ENCODE data around the gene RAPGEF5. TPM values are rescaled to one million over a fixed set of nuclear protein-coding genes. Genes with fewer than 3 reads are reported as not detected.

RAPGEF5 gene
- total and polyA plus RNA-seq, 9 donors: 6.4 to 22.5 (median 10.4) TPM

DNA sequence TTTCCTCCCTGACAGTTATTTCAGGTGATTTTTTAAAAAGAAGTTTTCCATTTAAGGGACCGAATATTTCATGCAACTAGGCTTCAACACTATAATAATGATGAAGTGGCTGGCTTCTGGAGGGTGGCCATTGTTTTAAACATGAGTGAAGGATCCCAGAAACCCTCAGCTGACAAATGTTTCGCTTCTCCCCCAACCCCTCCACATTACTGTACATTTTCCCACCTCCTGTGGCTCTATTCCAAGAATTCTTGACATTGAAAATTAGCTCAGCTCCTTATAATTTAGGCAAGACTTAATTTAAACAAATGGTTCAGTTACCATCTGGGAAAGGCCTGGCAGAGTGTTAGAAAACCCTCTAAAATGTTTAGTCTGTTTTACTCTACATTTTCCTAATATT lies 281.4 kb downstream of the RAPGEF5 start:
- no peak overlapping the region for H3K27ac ChIP-seq
- DNase-seq: no peak
- H3K4me3 ChIP-seq: no peak overlapping the region
- H3K9me3 ChIP-seq: peaks cover 0 to 3% of the 10 kb centered on the region in 2 donors
- intact Hi-C loops (cut with DNase I): no loop called here
- WGBS, 3 donors: 53 to 66% (median 60%) methylated on average over 2 of the region's 2 CpGs
- no peaks in the 10 kb centered on the region for H3K36me3 ChIP-seq
- H3K4me1 ChIP-seq (ENCODE audit: insufficient read depth): no peaks in the 10 kb centered on the region
- TF ChIP-seq POLR2A (IDR thresholded peaks at IDR 0.05): no peak
- TF ChIP-seq, protein P1, sequence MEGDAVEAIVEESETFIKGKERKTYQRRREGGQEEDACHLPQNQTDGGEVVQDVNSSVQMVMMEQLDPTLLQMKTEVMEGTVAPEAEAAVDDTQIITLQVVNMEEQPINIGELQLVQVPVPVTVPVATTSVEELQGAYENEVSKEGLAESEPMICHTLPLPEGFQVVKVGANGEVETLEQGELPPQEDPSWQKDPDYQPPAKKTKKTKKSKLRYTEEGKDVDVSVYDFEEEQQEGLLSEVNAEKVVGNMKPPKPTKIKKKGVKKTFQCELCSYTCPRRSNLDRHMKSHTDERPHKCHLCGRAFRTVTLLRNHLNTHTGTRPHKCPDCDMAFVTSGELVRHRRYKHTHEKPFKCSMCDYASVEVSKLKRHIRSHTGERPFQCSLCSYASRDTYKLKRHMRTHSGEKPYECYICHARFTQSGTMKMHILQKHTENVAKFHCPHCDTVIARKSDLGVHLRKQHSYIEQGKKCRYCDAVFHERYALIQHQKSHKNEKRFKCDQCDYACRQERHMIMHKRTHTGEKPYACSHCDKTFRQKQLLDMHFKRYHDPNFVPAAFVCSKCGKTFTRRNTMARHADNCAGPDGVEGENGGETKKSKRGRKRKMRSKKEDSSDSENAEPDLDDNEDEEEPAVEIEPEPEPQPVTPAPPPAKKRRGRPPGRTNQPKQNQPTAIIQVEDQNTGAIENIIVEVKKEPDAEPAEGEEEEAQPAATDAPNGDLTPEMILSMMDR (IDR thresholded peaks at IDR 0.05): no peak
- no peak for TF ChIP-seq EP300 (IDR thresholded peaks at IDR 0.05)
- no peaks in the 10 kb centered on the region for H3K27me3 ChIP-seq

DNA sequence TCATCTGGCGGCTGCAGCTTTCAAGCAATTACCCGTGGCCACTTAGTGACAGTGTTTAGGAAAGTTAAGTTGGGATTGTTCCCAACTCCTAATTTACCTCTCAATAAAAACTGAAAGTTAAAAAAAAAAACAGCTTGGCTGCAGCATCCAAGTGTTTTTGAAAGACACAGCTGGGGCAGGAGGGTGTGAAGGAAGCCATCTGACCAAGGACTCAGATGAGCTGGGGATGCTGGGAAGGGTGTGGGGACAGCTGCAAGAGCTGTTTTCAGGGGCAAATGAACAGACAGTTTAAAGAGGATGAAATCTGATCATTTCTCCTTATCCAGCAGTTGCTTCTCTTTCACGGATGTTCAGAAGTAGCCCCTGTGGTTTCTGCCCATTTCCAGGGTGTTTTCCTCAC lies 282.1 kb downstream of the RAPGEF5 start:
- TF ChIP-seq, protein P1 (IDR thresholded peaks at IDR 0.05): no peak
- TF ChIP-seq EP300 (IDR thresholded peaks at IDR 0.05): no peak
- TF ChIP-seq POLR2A (IDR thresholded peaks at IDR 0.05): no peak
- 20 to 34% (median 29%) methylated on average over 3 of the region's 3 CpGs for WGBS, 3 donors
- Histone ChIP-seq H3K27ac (no peak overlapping the region), H3K36me3 (no peaks in the 10 kb centered on the region), H3K4me3 (no peak overlapping the region), H3K4me1 (ENCODE audit: insufficient read depth) (no peaks in the 10 kb centered on the region), H3K27me3 (no peaks in the 10 kb centered on the region), H3K9me3 (peaks cover 0 to 3% of the 10 kb centered on the region in 2 donors)
- DNase-seq: no peak
- intact Hi-C loops (cut with DNase I): no loop called here

Small RNA genes lying within 50 kb of the gene (small RNA-seq; reads per million reads assigned to genes)
- not detected for gene RNA5SP227

Other genes with a start within 250 kb of the RAPGEF5 start
- gene STEAP1B, start 143.0 kb upstream of the RAPGEF5 start, total RNA-seq: under 1 TPM in 6 of 7 donors, not detected in 1; 0.25 to 0.55 (median 0.29) TPM
- gene STEAP1B, start 143.0 kb upstream of the RAPGEF5 start, polyA plus RNA-seq: under 1 TPM; 0.44 to 0.78 TPM